Upper lobe of right lung (tissue), 1 donor: ENCODE data around the gene TYSND1. TPM values are rescaled to one million over a fixed set of nuclear protein-coding genes. Genes with fewer than 3 reads are reported as not detected.

ENCODE experiments used
- ATAC-seq: fragments of 200-7000 bp; cut with Tn5 transposase; one replicate; pipeline ENCODE4 v1.9.1; 2020; ENCODE audit warnings: mild to moderate bottlenecking, moderate library complexity
- DNase-seq: peaks from one replicate; pipeline ENCODE4 v3.0.0-alpha.2; 2020
- H3K27ac ChIP-seq: fragments of 200-600 bp; one replicate; pipeline ENCODE4 v1.8.0; 2022
- H3K27me3 ChIP-seq: fragments of 200-600 bp; one replicate; pipeline ENCODE4 v1.8.0; 2022; ENCODE audit warnings: mild to moderate bottlenecking
- H3K36me3 ChIP-seq: fragments of 200-600 bp; one replicate; pipeline ENCODE4 v1.8.0; 2022
- H3K4me1 ChIP-seq: fragments of 200-600 bp; one replicate; pipeline ENCODE4 v1.8.0; 2022
- H3K4me3 ChIP-seq: fragments of 200-600 bp; one replicate; pipeline ENCODE4 v1.8.0; 2022; ENCODE audit warnings: mild to moderate bottlenecking
- H3K9me3 ChIP-seq: fragments of 200-600 bp; one replicate; pipeline ENCODE4 v1.8.0; 2022
- intact Hi-C: fragments of 100-400 bp; cut with DNase I; formaldehyde crosslinking; loops from one replicate; pipeline ENCODE4 v1.11.0; 2022
- total RNA-seq: library from RNA; stranded (reverse); fragmentation: NEBNext Ultra II Directional; extraction: Animal tissue kit (Norgen Biotek cat#: 25700); gene quantifications from one replicate; pipeline ENCODE4 v1.2.1, GENCODE V29; 2021
- TF ChIP-seq, protein P1 (sequence below): fragments of 200-600 bp; IDR thresholded peaks from one replicate; pipeline ENCODE4 v1.8.0; 2022; ENCODE audit warnings: antibody characterized with exemption
- donor health status: DM: no; HTN: yes; CAD: no; lungs with severe emphysema.

Gene TYSND1
- total RNA-seq, 1 donor from 2014 or later = 12.5 TPM

DNA sequence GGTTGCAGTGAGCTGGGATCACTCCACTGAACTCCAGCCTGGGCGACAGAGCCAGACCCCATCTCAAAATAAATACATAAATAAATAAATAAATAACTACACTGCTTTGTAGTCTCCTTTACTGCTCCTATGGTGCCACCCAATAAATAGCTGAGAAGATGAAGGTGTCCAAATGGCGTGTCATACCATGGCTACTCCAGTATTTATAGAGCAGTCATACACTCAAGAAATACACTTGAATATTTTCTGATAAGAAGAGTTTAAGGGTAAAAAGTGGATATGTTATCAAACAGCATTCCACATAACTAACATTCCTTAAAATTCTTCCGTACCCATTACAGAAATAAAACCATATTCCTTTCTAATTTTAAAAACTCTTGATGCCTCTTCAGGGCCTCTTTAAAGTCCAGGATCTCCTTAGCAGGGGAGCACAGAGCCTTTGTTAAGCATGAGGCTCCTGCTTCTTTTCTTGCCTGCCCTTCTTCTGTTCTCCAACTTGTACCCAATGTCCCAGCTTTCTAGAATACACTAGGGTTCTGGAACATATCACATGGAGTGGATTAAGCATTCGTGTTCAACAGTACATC is 31.7 kb upstream of the TYSND1 start:
- Histone ChIP-seq H3K4me3 (no peak overlapping the region), H3K27me3 (no peaks in the 10 kb centered on the region), H3K27ac (no peak overlapping the region), H3K36me3 (no peaks in the 10 kb centered on the region), H3K9me3 (no peaks in the 10 kb centered on the region), H3K4me1 (peaks cover 11% of the 10 kb centered on the region)
- TF ChIP-seq, protein P1, sequence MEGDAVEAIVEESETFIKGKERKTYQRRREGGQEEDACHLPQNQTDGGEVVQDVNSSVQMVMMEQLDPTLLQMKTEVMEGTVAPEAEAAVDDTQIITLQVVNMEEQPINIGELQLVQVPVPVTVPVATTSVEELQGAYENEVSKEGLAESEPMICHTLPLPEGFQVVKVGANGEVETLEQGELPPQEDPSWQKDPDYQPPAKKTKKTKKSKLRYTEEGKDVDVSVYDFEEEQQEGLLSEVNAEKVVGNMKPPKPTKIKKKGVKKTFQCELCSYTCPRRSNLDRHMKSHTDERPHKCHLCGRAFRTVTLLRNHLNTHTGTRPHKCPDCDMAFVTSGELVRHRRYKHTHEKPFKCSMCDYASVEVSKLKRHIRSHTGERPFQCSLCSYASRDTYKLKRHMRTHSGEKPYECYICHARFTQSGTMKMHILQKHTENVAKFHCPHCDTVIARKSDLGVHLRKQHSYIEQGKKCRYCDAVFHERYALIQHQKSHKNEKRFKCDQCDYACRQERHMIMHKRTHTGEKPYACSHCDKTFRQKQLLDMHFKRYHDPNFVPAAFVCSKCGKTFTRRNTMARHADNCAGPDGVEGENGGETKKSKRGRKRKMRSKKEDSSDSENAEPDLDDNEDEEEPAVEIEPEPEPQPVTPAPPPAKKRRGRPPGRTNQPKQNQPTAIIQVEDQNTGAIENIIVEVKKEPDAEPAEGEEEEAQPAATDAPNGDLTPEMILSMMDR = no peak
- DNase-seq (no peak), ATAC-seq (peak; percentile 70)
- intact Hi-C loops = no loop called here

DNA sequence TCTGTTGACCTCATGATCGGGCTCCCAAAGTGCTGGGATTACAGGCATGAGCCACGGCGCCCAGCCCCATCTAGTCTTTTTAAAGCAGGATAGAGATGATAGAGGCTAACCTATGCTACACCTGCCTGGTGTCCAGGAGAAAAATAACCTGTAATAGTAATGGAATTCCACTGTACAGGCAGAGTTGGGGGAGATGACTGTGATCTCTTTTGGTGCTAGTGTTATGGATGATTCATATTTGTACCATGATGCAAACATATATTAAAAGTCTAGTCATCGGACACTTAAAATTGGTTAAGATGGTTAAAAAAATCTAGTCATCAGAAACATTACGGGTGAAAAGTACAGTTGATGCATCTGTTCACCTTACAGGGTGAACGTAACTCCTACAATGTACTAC is 29.9 kb upstream of the TYSND1 start:
- Histone ChIP-seq H3K4me3 (no peak overlapping the region), H3K27me3 (no peaks in the 10 kb centered on the region), H3K27ac (no peak overlapping the region), H3K9me3 (no peaks in the 10 kb centered on the region), H3K36me3 (no peaks in the 10 kb centered on the region), H3K4me1 (peaks cover 11% of the 10 kb centered on the region)
- intact Hi-C loops = no loop called here
- DNase-seq (no peak), ATAC-seq (no peak)
- TF ChIP-seq, protein P1 = no peak

DNA sequence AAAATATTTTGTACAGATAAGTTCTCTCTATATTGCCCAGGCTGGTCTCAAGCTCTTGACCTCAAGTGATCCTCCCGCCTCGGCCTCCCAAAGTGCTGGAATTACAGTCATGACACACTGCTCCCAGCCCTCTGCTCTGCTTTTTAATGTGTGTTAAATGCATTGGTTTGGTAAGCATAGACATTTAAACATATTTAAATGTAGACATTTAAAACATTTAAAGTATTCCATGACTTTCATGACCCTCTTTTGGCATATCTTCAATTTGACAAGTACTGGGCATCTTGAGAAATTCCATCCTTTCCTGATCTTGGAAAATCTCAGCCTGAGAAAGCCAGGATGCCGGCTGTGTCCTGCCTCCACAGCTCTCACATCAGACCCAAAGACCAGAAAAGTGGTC is 29.0 kb upstream of the TYSND1 start:
- Histone ChIP-seq H3K27me3 (no peaks in the 10 kb centered on the region), H3K4me3 (no peak overlapping the region)
- no peak for DNase-seq

DNA sequence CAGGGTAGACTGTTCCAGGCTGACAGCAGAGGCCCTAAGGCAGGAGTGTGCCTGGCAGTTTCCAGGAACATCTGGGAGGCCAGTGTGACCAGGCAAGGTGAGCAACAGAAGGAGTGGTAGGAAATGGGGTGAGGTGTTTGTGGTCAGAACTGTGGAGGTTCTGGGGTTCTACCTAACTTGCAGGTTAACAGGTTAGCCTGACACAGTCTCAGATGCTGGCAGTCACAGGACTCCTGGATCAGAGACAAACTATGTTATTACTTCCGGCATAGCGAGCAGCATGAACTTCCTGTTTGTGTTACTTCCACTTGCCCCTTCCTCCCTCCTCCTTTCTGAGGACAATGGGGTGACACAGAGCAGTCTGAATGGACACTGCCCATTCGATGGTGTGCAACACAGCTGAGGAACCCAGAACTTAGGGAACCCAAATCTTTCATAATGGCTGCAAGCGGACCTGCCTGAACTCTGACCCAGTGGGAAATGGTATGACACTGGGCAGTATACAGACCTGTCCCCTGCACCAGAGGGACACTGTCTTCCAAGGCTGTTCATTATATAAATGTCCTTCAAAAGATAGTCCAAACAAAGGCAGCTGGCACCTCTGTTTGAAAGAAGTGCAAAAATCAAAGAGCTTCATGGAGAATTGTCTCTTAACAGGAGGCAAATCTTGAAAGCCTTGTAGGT is 27.7 kb upstream of the TYSND1 start:
- H3K9me3 ChIP-seq = no peaks in the 10 kb centered on the region
- TF ChIP-seq, protein P1 = no peak
- H3K36me3 ChIP-seq = no peaks in the 10 kb centered on the region
- no peaks in the 10 kb centered on the region for H3K27me3 ChIP-seq
- peak overlapping the region; percentile 72 for H3K27ac ChIP-seq
- DNase-seq (no peak), ATAC-seq (peak; percentile 36)
- H3K4me3 ChIP-seq = no peak overlapping the region
- peaks cover 17% of the 10 kb centered on the region for H3K4me1 ChIP-seq
- intact Hi-C loops = no loop called here

More for the DNA sequence above, 29.0 kb upstream of the TYSND1 start:
- ATAC-seq = no peak
- intact Hi-C loops = no loop called here
- Histone ChIP-seq H3K27ac (no peak overlapping the region), H3K36me3 (no peaks in the 10 kb centered on the region), H3K4me1 (peaks cover 14% of the 10 kb centered on the region), H3K9me3 (no peaks in the 10 kb centered on the region)
- TF ChIP-seq, protein P1 = no peak

DNA sequence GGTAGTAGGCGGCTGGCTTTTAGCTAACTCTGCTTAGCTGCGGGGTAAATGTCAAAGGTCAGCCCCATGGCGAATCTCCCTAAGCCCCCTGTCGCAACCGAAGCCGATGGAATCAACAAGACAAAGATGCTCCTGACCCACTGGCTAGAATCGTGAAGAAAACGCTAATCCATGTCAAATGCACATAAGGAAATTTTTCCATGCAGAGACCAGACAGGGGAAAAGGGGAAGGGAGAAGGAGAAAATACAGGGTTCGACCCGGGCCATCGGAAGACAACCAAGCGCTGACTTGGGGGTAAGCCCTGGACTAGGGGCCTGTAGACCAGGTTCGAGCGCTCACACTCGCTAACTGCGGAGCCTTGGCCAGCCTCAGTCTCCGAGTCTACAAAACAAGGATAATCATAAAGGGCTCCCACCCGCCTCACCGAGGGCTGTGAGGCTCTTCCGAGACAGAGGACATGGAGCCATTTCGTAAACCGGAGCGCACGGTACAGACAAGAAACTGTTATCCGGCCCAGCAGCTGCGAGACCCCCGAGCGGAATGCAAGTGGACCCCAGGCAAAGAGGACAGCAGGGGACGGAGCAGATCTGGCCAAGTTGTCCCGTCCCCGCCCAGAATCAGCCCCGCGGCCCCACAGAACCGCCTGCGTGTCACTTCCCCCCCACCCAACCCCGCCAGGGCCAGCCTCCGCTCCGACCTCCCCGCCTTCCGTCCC is 23.3 kb upstream of the TYSND1 start:
- Histone ChIP-seq H3K9me3 (no peaks in the 10 kb centered on the region), H3K4me3 (peak overlapping the region; percentile 93), H3K27ac (peak overlapping the region; percentile 94), H3K4me1 (peaks cover 50% of the 10 kb centered on the region), H3K36me3 (peaks cover 21% of the 10 kb centered on the region), H3K27me3 (no peaks in the 10 kb centered on the region)
- ATAC-seq (peak; percentile 47), DNase-seq (no peak)
- TF ChIP-seq, protein P1 = no peak
- intact Hi-C loops = no loop called here
